H1 (cell line): ENCODE measurements around the gene ATL3. TPM values are rescaled to one million over a fixed set of nuclear protein-coding genes. Genes with fewer than 3 reads are reported as not detected.

Source experiments
- CTCF ChIA-PET: fragments of 300-600 bp; sonication (Branson Sonifier 250); formaldehyde crosslinking; loops from one replicate; lab custom pipeline; 2021; ENCODE audit not compliant: partially characterized antibody; lab: Charles Lee
- POLR2A ChIA-PET: fragments of 300-600 bp; sonication (Branson Sonifier 250); formaldehyde crosslinking; loops from one replicate; lab custom pipeline; 2021; ENCODE audit warnings: inconsistent platforms; ENCODE audit not compliant: partially characterized antibody; lab: Charles Lee
- DNase-seq, 2 experiments: peaks; one replicate each; pipeline versions ENCODE4 v3.0.0 to v3.0.0-alpha.2; 2010 to 2022; ENCODE audit warnings: low spot score in 2 of 2, low read depth in 1 of 2, mixed read lengths in 1 of 2
- FAIRE-seq: peaks from 2 replicates; lab custom pipeline; 2011; peaks lifted over from hg19 to GRCh38; lab: Jason Lieb, UNC
- H2AFZ ChIP-seq: 2 replicates; pipeline ENCODE4 v1.8.1; 2012; ENCODE audit warnings: low read length, inconsistent platforms
- H2AK5ac ChIP-seq: 2 replicates; pipeline ENCODE4 v1.6.1; 2013; ENCODE audit warnings: low read depth, low read length
- H2BK120ac ChIP-seq: replicated peaks from 2 replicates; pipeline ENCODE3; 2013; ENCODE audit warnings: low read depth, low read length, inconsistent platforms
- H2BK12ac ChIP-seq: 2 replicates; pipeline ENCODE4 v1.6.1; 2013; ENCODE audit warnings: low read depth, low read length
- H2BK15ac ChIP-seq: 2 replicates; pipeline ENCODE4 v1.6.1; 2013; ENCODE audit warnings: low read length
- H2BK20ac ChIP-seq: 2 replicates; pipeline ENCODE4 v1.6.1; 2013; ENCODE audit warnings: low read length
- H2BK5ac ChIP-seq: 2 replicates; pipeline ENCODE4 v1.6.1; 2013; ENCODE audit warnings: low read depth, low read length
- H3K14ac ChIP-seq: 2 replicates; pipeline ENCODE4 v1.6.1; 2013; ENCODE audit warnings: inconsistent platforms; ENCODE audit not compliant: insufficient read length
- H3K18ac ChIP-seq: 2 replicates; pipeline ENCODE4 v1.6.1; 2013; ENCODE audit warnings: low read length; ENCODE audit errors: extremely low read depth
- H3K23ac ChIP-seq: 2 replicates; pipeline ENCODE4 v1.6.1; 2013; ENCODE audit warnings: inconsistent platforms; ENCODE audit not compliant: insufficient read length
- H3K23me2 ChIP-seq: 2 replicates; pipeline ENCODE4 v1.6.1; 2013; ENCODE audit warnings: low read depth, low read length
- H3K27ac ChIP-seq: 2 replicates; pipeline ENCODE4 v1.6.1; 2011; ENCODE audit warnings: low read depth, low read length, inconsistent platforms
- H3K27me3 ChIP-seq, 4 experiments: replicated peaks in 1 of 4; 1 replicate in 1 of 4; 2 replicates in 3 of 4; pipeline versions ENCODE4 v1.6.1 to v1.8.1; 2011 to 2013; ENCODE audit warnings: low read length in 3 of 4, mild to moderate bottlenecking in 3 of 4, inconsistent platforms in 2 of 4, mixed read lengths in 2 of 4, moderate library complexity in 1 of 4; ENCODE audit not compliant: control insufficient read depth in 3 of 4, insufficient read depth in 3 of 4; ENCODE audit errors: extremely low read depth in 1 of 4
- H3K36me3 ChIP-seq, 4 experiments: 2 replicates each; pipeline versions ENCODE4 v1.6.1 to v1.8.1; 2011 to 2013; ENCODE audit warnings: mild to moderate bottlenecking in 4 of 4, low read length in 3 of 4, moderate library complexity in 2 of 4, control low read depth in 1 of 4, inconsistent platforms in 1 of 4; ENCODE audit not compliant: insufficient read depth in 4 of 4, control insufficient read depth in 2 of 4
- H3K4ac ChIP-seq: replicated peaks from 2 replicates; pipeline ENCODE3; 2013; ENCODE audit warnings: low read length, low read depth, mixed read lengths, inconsistent platforms; ENCODE audit not compliant: insufficient read length
- H3K4me1 ChIP-seq, 4 experiments: replicated peaks in 1 of 4; 1 replicate in 1 of 4; 2 replicates in 3 of 4; pipeline versions ENCODE4 v1.6.1 to v1.8.1; 2011 to 2013; ENCODE audit warnings: low read length in 3 of 4, inconsistent platforms in 2 of 4, mixed read lengths in 1 of 4; ENCODE audit not compliant: insufficient read depth in 4 of 4, control insufficient read depth in 3 of 4
- H3K4me2 ChIP-seq, 2 experiments: 2 replicates each; pipeline versions ENCODE4 v1.6.1 to v1.8.1; 2011 to 2013; ENCODE audit warnings: low read depth in 2 of 2, low read length in 2 of 2, control low read depth in 1 of 2, inconsistent platforms in 1 of 2, mild to moderate bottlenecking in 1 of 2; ENCODE audit not compliant: insufficient read depth in 1 of 2
- H3K4me3 ChIP-seq, 4 experiments: fragments of 200-600, 300-600 bp in 1 of 4; sonication (generic), shearing (Covaris generic), sonication (Bioruptor Twin) in 1 of 4; 2 replicates each; pipeline versions ENCODE4 v1.5.1 to v1.8.1; 2011 to 2016; ENCODE audit warnings: low read length in 4 of 4, low read depth in 3 of 4, control low read depth in 2 of 4, inconsistent platforms in 2 of 4, mild to moderate bottlenecking in 2 of 4, mixed read lengths in 1 of 4, moderate library complexity in 1 of 4; ENCODE audit not compliant: insufficient read depth in 2 of 4; ENCODE audit errors: extremely low read depth in 1 of 4
- H3K56ac ChIP-seq: replicated peaks from 2 replicates; pipeline ENCODE3; 2013; ENCODE audit warnings: low read depth, mild to moderate bottlenecking, mixed read lengths, low read length, inconsistent platforms; ENCODE audit not compliant: insufficient read length
- H3K79me1 ChIP-seq: 2 replicates; pipeline ENCODE4 v1.6.1; 2013; ENCODE audit warnings: low read depth, low read length, control low read depth
- H3K79me2 ChIP-seq, 2 experiments: 2 replicates each; pipeline versions ENCODE4 v1.6.1 to v1.8.1; 2012 to 2013; ENCODE audit warnings: low read length in 2 of 2, mild to moderate bottlenecking in 2 of 2, inconsistent platforms in 1 of 2; ENCODE audit not compliant: insufficient read depth in 2 of 2, control insufficient read depth in 1 of 2
- H3K9ac ChIP-seq, 4 experiments: replicated peaks in 1 of 4; 1 replicate in 1 of 4; 2 replicates in 3 of 4; pipeline versions ENCODE4 v1.6.1 to v1.8.1; 2011 to 2013; ENCODE audit warnings: low read depth in 3 of 4, low read length in 3 of 4, control low read depth in 2 of 4, mild to moderate bottlenecking in 2 of 4, moderate library complexity in 2 of 4, inconsistent platforms in 1 of 4; ENCODE audit errors: extremely low read depth in 1 of 4
- H3K9me3 ChIP-seq, 2 experiments: 2 replicates each; pipeline versions ENCODE4 v1.6.1 to v1.8.1; 2012 to 2013; ENCODE audit warnings: mild to moderate bottlenecking in 2 of 2, moderate library complexity in 2 of 2, control low read depth in 1 of 2, inconsistent platforms in 1 of 2, low read depth in 1 of 2, low read length in 1 of 2, mixed read lengths in 1 of 2; ENCODE audit not compliant: insufficient read depth in 2 of 2
- H4K20me1 ChIP-seq, 2 experiments: replicated peaks in 1 of 2; 2 replicates each; pipeline versions ENCODE3 to v1.8.1; 2011 to 2013; ENCODE audit warnings: inconsistent platforms in 2 of 2, low read length in 2 of 2, mild to moderate bottlenecking in 1 of 2; ENCODE audit not compliant: insufficient read depth in 2 of 2, control insufficient read depth in 1 of 2
- H4K5ac ChIP-seq: 2 replicates; pipeline ENCODE4 v1.6.1; 2013; ENCODE audit warnings: low read length, low read depth, mixed read lengths, inconsistent platforms; ENCODE audit not compliant: insufficient read length
- H4K8ac ChIP-seq: 2 replicates; pipeline ENCODE4 v1.8.0; 2013; ENCODE audit warnings: mild to moderate bottlenecking, moderate library complexity, low read length, inconsistent platforms; ENCODE audit not compliant: insufficient read depth; ENCODE audit errors: extremely low read depth
- H4K91ac ChIP-seq: replicated peaks from 2 replicates; pipeline ENCODE3; 2013; ENCODE audit warnings: low read length, mixed read lengths, inconsistent platforms; ENCODE audit not compliant: insufficient read length
- KDM1A ChIP-seq: fragments of 200-600, 300-600 bp; sonication (generic); IDR thresholded peaks from 2 replicates; pipeline ENCODE4 v1.7.1; 2016; ENCODE audit warnings: mild to moderate bottlenecking, low read length, borderline replicate concordance
- POU5F1 ChIP-seq: IDR thresholded peaks from 2 replicates; pipeline ENCODE4 v1.6.1; 2011; ENCODE audit warnings: low read depth, mild to moderate bottlenecking, low read length, moderate library complexity
- SUZ12 ChIP-seq: fragments of 200-600 bp; sonication (generic); IDR thresholded peaks from 2 replicates; pipeline ENCODE4 v1.6.1; 2012; ENCODE audit warnings: mild to moderate bottlenecking, inconsistent platforms, low read length, moderate library complexity, mixed read lengths
- TAF7 ChIP-seq: optimal IDR thresholded peaks from 2 replicates; pipeline ENCODE3; 2011; ENCODE audit warnings: low read depth, mild to moderate bottlenecking, inconsistent platforms, low read length, moderate library complexity, borderline replicate concordance
- WGBS, 2 experiments: shearing (Covaris generic) in 1 of 2; methylation state at CpG; one replicate each; pipeline versions ENCODE4 v1.1.6 to v1.1.7; 2013 to 2015; ENCODE audit warnings: low lambda C conversion rate in 2 of 2, mixed read lengths in 2 of 2, inconsistent platforms in 1 of 2, low coverage in 1 of 2, missing lambda C conversion rate in 1 of 2; ENCODE audit not compliant: insufficient replicate concordance in 2 of 2, insufficient coverage in 1 of 2, insufficient read length in 1 of 2; ENCODE audit errors: extremely low coverage in 1 of 2, missing lambda C conversion rate in 1 of 2; 5-methylcytosine and 5-hydroxymethylcytosine counted together
- polyA plus RNA-seq, 7 experiments: library from polyadenylated mRNA; depleted of rRNA in 3 of 7; stranded (reverse) in 5 of 7; unstranded in 2 of 7; fragments of >200 nt in 5 of 7; fragments of 200-250 nt in 2 of 7; gene quantifications; 1 replicate in 5 of 7; 2 replicates in 1 of 7; 4 replicates in 1 of 7; pipeline versions ENCODE4 v1.2.1 to v1.2.3, GENCODE V29; 2011 to 2013; ENCODE audit warnings: missing spikeins in 2 of 7, mixed read lengths in 2 of 7
- total RNA-seq: library from RNA; stranded (reverse); fragmentation: NEBNext Ultra II Directional; extraction: Animal tissue kit (Norgen Biotek cat#: 25700); gene quantifications from 2 replicates; pipeline ENCODE4 v1.2.1, GENCODE V29; 2021

The ATL3 gene
- total and polyA plus RNA-seq, 2 of the 8 experiments (the other 6 are each of a cell fraction or from before 2014, with no cell fraction given) = 7.8 to 24.5 TPM

- H3K23ac ChIP-seq = no peak overlapping the region
- H3K27me3 ChIP-seq = no peaks in the 10 kb centered on the region
- no peaks in the 10 kb centered on the region; a peak in 1 of 8 replicates for H3K36me3 ChIP-seq
- no peak overlapping the region for H3K14ac ChIP-seq
- H3K79me2 ChIP-seq = peaks cover 0 to 96% of the 10 kb centered on the region in 2 experiments; a peak in 2 of 4 replicates
- no peak overlapping the region for H3K56ac ChIP-seq
- ChIA-PET CTCF (no interaction called here), POLR2A (no interaction called here)
- no peak overlapping the region for H3K27ac ChIP-seq
- H2AK5ac ChIP-seq = no peak overlapping the region
- no peaks in the 10 kb centered on the region for H3K9me3 ChIP-seq
- WGBS, 2 experiments = 90% methylated on average over 1 of the region's 1 CpG; no CpG with 5 or more reads in 1 of the 2 experiments
- H2BK12ac ChIP-seq = no peak overlapping the region
- no peak overlapping the region for H4K91ac ChIP-seq
- no peak overlapping the region for H3K4me3 ChIP-seq
- H3K18ac ChIP-seq = no peak overlapping the region
- no peaks in the 10 kb centered on the region for H3K4me1 ChIP-seq
- H2BK20ac ChIP-seq = no peak overlapping the region
- FAIRE-seq (no peak), DNase-seq (no peak)
- no peak overlapping the region for H3K4me2 ChIP-seq
- H2BK120ac ChIP-seq = no peak overlapping the region
- no peak overlapping the region for H2BK15ac ChIP-seq
- no peak overlapping the region for H4K5ac ChIP-seq
- TF ChIP-seq SUZ12 = no peak
- TF ChIP-seq POU5F1 = no peak
- no peak for TF ChIP-seq KDM1A
- no peak for TF ChIP-seq TAF7
- H3K23me2 ChIP-seq = no peaks in the 10 kb centered on the region
- no peaks in the 10 kb centered on the region; the same call in 1 of the 2 replicates for H3K79me1 ChIP-seq
- no peak overlapping the region for H3K9ac ChIP-seq
- no peak overlapping the region for H2BK5ac ChIP-seq
- peaks cover 12 to 14% of the 10 kb centered on the region in 2 experiments for H4K20me1 ChIP-seq
- no peak overlapping the region for H4K8ac ChIP-seq
- no peak overlapping the region for H2AFZ ChIP-seq
- no peak overlapping the region for H3K4ac ChIP-seq
Measured at GRCh38 chr11:63708764-63709163, 37.6 kb upstream of the ATL3 start.
